ENCODE measurements around the gene IFFO2.
"Not testable (repeated sequence)": the region's sequence is repeated elsewhere in the genome, so short reads cannot be mapped to it uniquely, and the experiment has no call there.

The IFFO2 gene

GRCh38 chr1:18893120-18893519 is 63.4 kb downstream of the IFFO2 start:
- peak; percentile 14 for DNase-seq

DNA sequence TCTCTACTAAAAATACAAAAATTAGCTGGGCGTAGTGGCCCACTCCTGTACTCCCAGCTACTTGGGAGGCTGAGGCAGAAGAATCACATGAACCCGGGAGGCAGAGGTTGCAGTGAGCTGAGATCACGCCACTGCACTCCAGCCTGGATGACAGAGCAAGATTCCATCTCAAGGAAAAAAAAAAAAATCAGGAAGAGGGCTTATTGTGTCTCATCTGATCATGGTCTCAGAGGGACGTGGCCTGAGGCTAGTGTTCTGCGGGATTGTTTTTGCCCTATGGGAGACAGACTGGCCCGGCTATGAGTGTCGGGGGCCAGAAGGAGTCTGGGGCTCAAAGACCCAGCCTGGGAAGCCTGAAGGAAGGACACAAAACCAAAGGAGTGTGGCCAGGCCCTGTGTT is 64.6 kb downstream of the IFFO2 start:
- not testable (repeated sequence) for DNase-seq

GRCh38 chr1:18891426-18891780 is 65.1 kb downstream of the IFFO2 start:
- no peak for DNase-seq

DNA sequence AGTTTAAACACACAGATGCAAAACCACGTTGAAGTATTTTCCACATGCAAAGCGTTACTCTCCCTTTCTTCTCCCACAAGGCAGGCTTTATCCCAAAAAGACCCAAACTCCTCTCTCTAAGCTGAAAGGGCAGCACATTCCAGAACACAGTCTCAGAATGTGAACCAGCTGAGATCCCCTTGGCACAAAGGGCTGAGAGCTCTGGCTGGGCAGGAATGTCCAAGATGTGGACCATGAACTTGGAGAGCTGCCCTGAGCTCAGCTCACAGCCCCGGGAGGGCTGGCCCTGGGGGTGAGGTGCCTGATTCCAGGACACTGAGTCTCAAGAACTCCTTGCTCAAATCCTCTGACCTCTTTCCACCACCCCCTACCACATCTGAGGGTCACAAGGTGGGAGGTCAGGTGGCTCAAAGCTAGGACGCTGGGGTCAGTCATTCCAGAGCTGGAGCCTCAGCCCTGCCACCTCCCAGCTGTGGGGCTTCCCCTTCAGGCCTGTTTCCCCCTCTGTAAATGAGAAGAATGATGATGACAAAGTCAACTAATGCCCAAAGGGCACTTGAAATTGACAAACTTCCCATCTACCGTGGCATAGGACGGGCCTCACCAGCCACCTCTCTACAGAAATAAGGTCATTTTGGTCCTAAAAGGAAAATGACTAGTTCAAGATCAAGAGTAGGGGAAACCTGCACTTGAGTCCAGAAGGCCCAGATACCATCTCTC is 65.6 kb downstream of the IFFO2 start:
- DNase-seq, result no peak

- peak; percentile 69 for DNase-seq
Observed at GRCh38 chr1:18886003-18886335, 70.5 kb downstream of the IFFO2 start.

GRCh38 chr1:18885311-18886002 is 71.0 kb downstream of the IFFO2 start:
- no peak for DNase-seq

- no peak for DNase-seq
Observed at GRCh38 chr1:18884727-18885126, 71.7 kb downstream of the IFFO2 start.

DNA sequence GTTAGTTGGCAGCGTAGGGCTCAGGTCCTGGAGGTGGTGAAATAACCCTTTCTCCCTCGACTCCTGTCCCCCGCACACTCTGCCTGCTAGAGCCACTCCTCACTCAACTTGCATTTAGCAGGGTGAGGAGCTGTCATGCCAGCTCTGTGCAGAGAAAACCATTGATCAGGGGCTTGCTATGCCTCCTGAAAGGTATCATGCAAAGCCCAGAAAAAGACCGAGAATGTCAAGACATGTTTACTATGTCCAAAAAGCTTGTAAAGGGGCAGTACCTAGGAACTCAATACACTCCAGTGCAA is 72.1 kb downstream of the IFFO2 start:
- DNase-seq, result no peak

- DNase-seq, result peak; percentile 62
Observed at GRCh38 chr1:18883636-18884418, 72.6 kb downstream of the IFFO2 start.

GRCh38 chr1:18883079-18883478 is 73.4 kb downstream of the IFFO2 start:
- no peak for DNase-seq

GRCh38 chr1:18882486-18882885 is 74.0 kb downstream of the IFFO2 start:
- DNase-seq, result no peak

GRCh38 chr1:18881642-18882431 is 74.6 kb downstream of the IFFO2 start:
- DNase-seq, result no peak

DNA sequence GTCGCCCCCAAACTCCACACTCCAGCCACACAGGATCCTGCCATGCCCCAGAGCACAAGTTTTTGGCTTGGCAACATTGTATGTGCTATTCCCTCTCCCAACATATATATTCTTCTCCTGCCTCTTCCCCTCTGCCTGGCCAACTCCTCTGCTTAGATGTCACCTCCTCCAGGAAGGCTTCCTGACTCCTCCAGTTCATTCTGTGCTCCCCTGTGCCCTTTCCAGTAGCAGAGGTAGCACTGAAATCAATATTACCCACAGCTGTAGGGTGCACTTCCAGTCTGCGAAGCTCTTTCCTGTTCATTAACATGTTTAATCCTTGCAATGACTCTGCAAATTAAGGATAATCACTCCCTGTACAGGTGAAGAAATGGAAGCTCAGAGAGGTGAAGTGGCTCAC is 75.3 kb downstream of the IFFO2 start:
- DNase-seq, result no peak

- DNase-seq, result no peak
Observed at GRCh38 chr1:18880585-18880984, 75.9 kb downstream of the IFFO2 start.

DNA sequence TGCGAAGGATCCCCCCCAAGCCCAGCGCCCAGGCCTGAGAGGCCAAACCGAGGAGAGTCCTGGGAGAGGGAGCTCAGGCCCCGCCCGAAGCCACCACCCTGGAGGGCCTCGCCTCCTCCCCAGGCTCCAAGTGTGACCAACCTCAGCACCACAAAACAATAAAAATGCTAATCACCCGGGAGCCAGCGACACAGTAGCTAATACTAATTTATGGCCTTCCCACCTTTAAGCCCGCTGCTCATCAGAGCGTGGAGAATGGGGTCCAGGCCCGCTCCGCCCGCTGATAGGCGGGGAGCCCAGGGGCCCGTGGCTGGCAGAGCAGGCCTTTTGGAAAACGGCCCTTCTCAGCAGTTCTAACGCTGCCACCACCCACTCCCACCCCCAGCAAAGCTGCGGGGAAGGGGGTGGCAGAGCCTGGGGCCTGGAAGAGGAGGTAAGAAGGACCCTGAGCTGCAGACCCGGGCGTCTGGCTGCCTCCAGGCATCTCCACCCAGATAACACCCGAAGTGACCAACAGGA is 76.6 kb downstream of the IFFO2 start:
- no peak for DNase-seq

- DNase-seq, result no peak
Observed at GRCh38 chr1:18879215-18879790, 77.2 kb downstream of the IFFO2 start.

- no peak for DNase-seq
Observed at GRCh38 chr1:18878538-18879214, 77.8 kb downstream of the IFFO2 start.

DNA sequence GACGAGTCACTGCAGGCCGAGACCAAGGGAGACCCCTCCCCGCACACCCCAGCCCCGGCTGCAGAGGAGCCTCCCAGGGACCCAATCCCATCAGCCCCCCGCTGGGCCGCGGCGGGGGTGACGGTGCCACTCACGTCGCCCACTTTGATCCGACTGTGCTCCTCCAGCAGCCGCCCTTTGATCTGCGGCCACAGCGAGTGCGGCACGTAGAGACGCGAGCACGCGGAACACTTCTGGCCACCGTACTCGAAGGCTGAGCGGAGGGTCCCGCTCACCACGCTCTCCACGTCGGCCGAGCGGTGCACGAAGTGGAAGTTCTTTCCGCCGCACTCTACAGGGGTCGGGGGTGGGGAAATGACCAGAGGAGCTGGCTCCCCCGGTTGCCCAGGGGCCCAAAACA is 79.2 kb downstream of the IFFO2 start:
- DNase-seq, result no peak

GRCh38 chr1:18876210-18876609 is 80.3 kb downstream of the IFFO2 start:
- no peak for DNase-seq

- DNase-seq, result no peak
Observed at GRCh38 chr1:18875796-18876128, 80.7 kb downstream of the IFFO2 start.

GRCh38 chr1:18875107-18875795 is 81.2 kb downstream of the IFFO2 start:
- peak; percentile 74 for DNase-seq

All from fibroblast of skin of abdomen (primary cell).